Panc1 (cell line): ENCODE measurements around the gene TMEM63B. TPM values are rescaled to one million over a fixed set of nuclear protein-coding genes. Genes with fewer than 3 reads are reported as not detected.

Experiments
- ATAC-seq: fragments of 200-7000 bp; cut with Tn5 transposase; 2 replicates; pipeline ENCODE4 v1.9.1; 2020; ENCODE audit warnings: mild to moderate bottlenecking, moderate library complexity
- BruUV-seq: library from RNA; stranded (reverse); fragments of 400-500 nt; replicated peaks from 2 replicates; lab custom pipeline; 2021; lab: Mats Ljungman, UMichigan
- CTCF ChIA-PET: fragments of 300-600 bp; sonication (Branson Sonifier 250); formaldehyde crosslinking; loops from one replicate; lab custom pipeline; 2022; ENCODE audit warnings: antibody characterized with exemption; lab: Charles Lee
- POLR2A ChIA-PET: fragments of 300-600 bp; sonication (Branson Sonifier 250); formaldehyde crosslinking; loops from one replicate; lab custom pipeline; 2022; ENCODE audit warnings: antibody characterized with exemption; lab: Charles Lee
- DNase-seq: peaks from one replicate; pipeline ENCODE4 v3.0.0-alpha.2; 2010; ENCODE audit warnings: low read depth, low spot score
- H3K27ac ChIP-seq: 2 replicates; pipeline ENCODE4 v1.5.1; 2011; ENCODE audit warnings: mild to moderate bottlenecking, low read length, inconsistent platforms
- H3K27me3 ChIP-seq: fragments of 200-500 bp; sonication (Bioruptor generic); 2 replicates; pipeline ENCODE4 v1.6.0; 2014; ENCODE audit warnings: low read length, inconsistent platforms; ENCODE audit not compliant: control insufficient read depth, insufficient read depth
- H3K36me3 ChIP-seq: fragments of 200-500 bp; sonication (Bioruptor generic); 2 replicates; pipeline ENCODE4 v1.5.1; 2014; ENCODE audit warnings: inconsistent platforms, mild to moderate bottlenecking, low read length, moderate library complexity; ENCODE audit not compliant: control insufficient read depth, insufficient read depth
- H3K4me1 ChIP-seq: 2 replicates; pipeline ENCODE4 v1.5.1; 2011; ENCODE audit warnings: inconsistent platforms, mild to moderate bottlenecking, low read length, moderate library complexity; ENCODE audit not compliant: control insufficient read depth, insufficient read depth
- H3K4me3 ChIP-seq, 2 experiments: 2 replicates each; pipeline ENCODE4 v1.5.1; 2011 to 2012; ENCODE audit warnings: low read depth in 2 of 2, low read length in 2 of 2, mild to moderate bottlenecking in 2 of 2, inconsistent platforms in 1 of 2, moderate library complexity in 1 of 2
- H3K9me3 ChIP-seq: fragments of 200-500 bp; sonication (Bioruptor generic); 2 replicates; pipeline ENCODE4 v1.5.1; 2014; ENCODE audit warnings: low read depth, mild to moderate bottlenecking, inconsistent platforms, low read length, moderate library complexity; ENCODE audit not compliant: control insufficient read depth, insufficient read depth
- POLR2AphosphoS5 ChIP-seq: IDR thresholded peaks from 2 replicates; pipeline ENCODE4 v1.6.1; 2012; ENCODE audit warnings: mild to moderate bottlenecking, low read depth, low read length, moderate library complexity
- REST ChIP-seq, 2 experiments: IDR thresholded peaks; 2 replicates each; pipeline ENCODE4 v1.6.1; 2011 to 2012; ENCODE audit warnings: low read depth in 2 of 2, control low read depth in 1 of 2, low read length in 1 of 2, mild to moderate bottlenecking in 1 of 2, moderate library complexity in 1 of 2; ENCODE audit not compliant: insufficient read depth in 1 of 2
- SIN3A ChIP-seq: IDR thresholded peaks from 2 replicates; pipeline ENCODE4 v1.6.1; 2012; ENCODE audit warnings: low read depth, mild to moderate bottlenecking, low read length, moderate library complexity, borderline replicate concordance; ENCODE audit not compliant: insufficient read depth
- TCF7L2 ChIP-seq: IDR thresholded peaks from 2 replicates; pipeline ENCODE4 v1.6.1; 2011; ENCODE audit warnings: mild to moderate bottlenecking, low read depth, low read length, inconsistent platforms
- in situ Hi-C: cut with HindIII; loops from 2 replicates; pipeline ENCODE4 v1.10.0; 2016; ENCODE audit warnings: low sequenced_read_pairs, low pct_unique_long_range_greater_than_20kb
- intact Hi-C: fragments of 100-400 bp; cut with micrococcal nuclease; formaldehyde crosslinking; loops from one replicate; pipeline ENCODE4 v1.10.0; 2022; ENCODE audit not compliant: unreplicated experiment
- total RNA-seq: library from RNA; stranded (reverse); gene quantifications from one replicate; pipeline ENCODE4 v1.2.1, GENCODE V29; 2021; ENCODE audit not compliant: unreplicated experiment
- TF ChIP-seq, protein P1 (sequence below): fragments of 450-650 bp; IDR thresholded peaks from 2 replicates; pipeline ENCODE4 v1.5.1; 2017; ENCODE audit warnings: mild to moderate bottlenecking

Gene TMEM63B
- total RNA-seq, 1 experiment from 2014 or later = 54.1 TPM

GRCh38 chr6:44146685-44147084 is 19.3 kb downstream of the TMEM63B start:
- Histone ChIP-seq H3K27ac (no peak overlapping the region), H3K4me1 (no peaks in the 10 kb centered on the region), H3K4me3 (no peak overlapping the region), H3K27me3 (no peaks in the 10 kb centered on the region), H3K36me3 (peaks cover 3% of the 10 kb centered on the region; the same call in 1 of the 2 replicates), H3K9me3 (no peaks in the 10 kb centered on the region)
- ATAC-seq (no peak), DNase-seq (no peak)
- BruUV-seq = no TSS peak
- POLR2A ChIA-PET = no interaction called here
- TF ChIP-seq, protein P1, sequence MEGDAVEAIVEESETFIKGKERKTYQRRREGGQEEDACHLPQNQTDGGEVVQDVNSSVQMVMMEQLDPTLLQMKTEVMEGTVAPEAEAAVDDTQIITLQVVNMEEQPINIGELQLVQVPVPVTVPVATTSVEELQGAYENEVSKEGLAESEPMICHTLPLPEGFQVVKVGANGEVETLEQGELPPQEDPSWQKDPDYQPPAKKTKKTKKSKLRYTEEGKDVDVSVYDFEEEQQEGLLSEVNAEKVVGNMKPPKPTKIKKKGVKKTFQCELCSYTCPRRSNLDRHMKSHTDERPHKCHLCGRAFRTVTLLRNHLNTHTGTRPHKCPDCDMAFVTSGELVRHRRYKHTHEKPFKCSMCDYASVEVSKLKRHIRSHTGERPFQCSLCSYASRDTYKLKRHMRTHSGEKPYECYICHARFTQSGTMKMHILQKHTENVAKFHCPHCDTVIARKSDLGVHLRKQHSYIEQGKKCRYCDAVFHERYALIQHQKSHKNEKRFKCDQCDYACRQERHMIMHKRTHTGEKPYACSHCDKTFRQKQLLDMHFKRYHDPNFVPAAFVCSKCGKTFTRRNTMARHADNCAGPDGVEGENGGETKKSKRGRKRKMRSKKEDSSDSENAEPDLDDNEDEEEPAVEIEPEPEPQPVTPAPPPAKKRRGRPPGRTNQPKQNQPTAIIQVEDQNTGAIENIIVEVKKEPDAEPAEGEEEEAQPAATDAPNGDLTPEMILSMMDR = no peak
- no peak for TF ChIP-seq SIN3A
- TF ChIP-seq TCF7L2 = no peak
- TF ChIP-seq POLR2AphosphoS5 = no peak
- no peak for TF ChIP-seq REST (IDR thresholded peaks at IDR 0.05; ENCODE audit: insufficient read depth in 1 of 2, low read depth in 2 of 2, low read length in 1 of 2)
- CTCF ChIA-PET = no interaction called here
- intact Hi-C loops (no loop called here), in situ Hi-C loops (no loop called here)

DNA sequence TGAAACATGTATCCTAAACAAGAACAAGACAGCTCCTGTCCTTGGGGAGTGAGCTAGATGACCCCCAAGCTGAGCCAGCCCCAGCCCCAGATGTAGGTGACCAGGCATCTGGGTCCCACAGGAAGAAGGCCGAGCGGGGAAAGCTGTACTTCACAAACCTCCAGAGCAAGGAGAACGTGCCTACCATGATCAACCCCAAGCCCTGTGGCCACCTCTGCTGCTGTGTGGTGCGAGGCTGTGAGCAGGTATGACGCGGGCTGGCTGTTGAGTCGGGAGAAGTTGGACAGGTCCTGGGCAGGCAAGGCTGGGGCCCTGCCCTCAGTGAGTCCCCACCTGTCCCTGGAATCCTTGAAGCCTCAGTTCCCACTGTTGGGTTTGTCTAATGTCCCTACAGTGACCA is 19.9 kb downstream of the TMEM63B start:
- intact Hi-C loops (no loop called here), in situ Hi-C loops (no loop called here)
- Histone ChIP-seq H3K9me3 (no peaks in the 10 kb centered on the region), H3K36me3 (peaks cover 3% of the 10 kb centered on the region; the same call in 1 of the 2 replicates), H3K27me3 (no peaks in the 10 kb centered on the region), H3K27ac (no peak overlapping the region), H3K4me3 (no peak overlapping the region), H3K4me1 (no peaks in the 10 kb centered on the region)
- DNase-seq (no peak), ATAC-seq (no peak)
- ChIA-PET POLR2A (no interaction called here), CTCF (interaction anchor here (0.6 to 0.7 kb wide), 2 partner anchors 48 to 378 kb away, joined by 4 to 5 read pairs; no protein-coding TSS in a partner anchor)
- TF ChIP-seq SIN3A (no peak), POLR2AphosphoS5 (no peak), TCF7L2 (no peak), REST (IDR thresholded peaks at IDR 0.05; ENCODE audit: insufficient read depth in 1 of 2, low read depth in 2 of 2, low read length in 1 of 2) (no peak)
- TF ChIP-seq, protein P1 = no peak
- no TSS peak for BruUV-seq
